Stomach smooth muscle (tissue), 2 donors: ENCODE measurements around the gene CACNA2D1.
A peak's percentile ranks its signal among the peaks of the same experiment; 100 is the strongest.
"Not testable (repeated sequence)": the region's sequence is repeated elsewhere in the genome, so short reads cannot be mapped to it uniquely, and the experiment has no call there.

Experiments
- H3K27ac ChIP-seq: one replicate; pipeline ENCODE4 v1.7.0; 2013; ENCODE audit warnings: mild to moderate bottlenecking, low read length, inconsistent platforms
- H3K27me3 ChIP-seq, 2 donors: one replicate each; pipeline ENCODE4 v1.7.0; 2013; ENCODE audit warnings: low read length in 2 of 2; ENCODE audit not compliant: insufficient read depth in 2 of 2, control insufficient read depth in 1 of 2
- H3K36me3 ChIP-seq, 2 donors: one replicate each; pipeline ENCODE4 v1.7.0; 2013; ENCODE audit warnings: low read length in 2 of 2; ENCODE audit not compliant: control insufficient read depth in 2 of 2, insufficient read depth in 2 of 2
- H3K4me1 ChIP-seq: one replicate; pipeline ENCODE4 v1.7.0; 2013; ENCODE audit warnings: low read length; ENCODE audit not compliant: control insufficient read depth, insufficient read depth
- H3K4me3 ChIP-seq, 2 donors: one replicate each; pipeline ENCODE4 v1.7.0; 2013; ENCODE audit warnings: low read length in 2 of 2
- H3K9ac ChIP-seq, 2 donors: one replicate each; pipeline ENCODE4 v1.7.0; 2013; ENCODE audit warnings: low read length in 2 of 2, mild to moderate bottlenecking in 1 of 2
- H3K9me3 ChIP-seq, 2 donors: one replicate each; pipeline ENCODE4 v1.7.0; 2013; ENCODE audit warnings: low read length in 2 of 2; ENCODE audit not compliant: control insufficient read depth in 2 of 2
- donor health status: healthy.
- donor health status: Pancreatic carcinoma.

The CACNA2D1 gene

GRCh38 chr7:82434275-82435022 is 9.1 kb downstream of the CACNA2D1 start:
- no peak overlapping the region for H3K27ac ChIP-seq
- H3K9me3 ChIP-seq: no peaks in the 10 kb centered on the region
- no peak overlapping the region for H3K9ac ChIP-seq
- H3K4me1 ChIP-seq: no peaks in the 10 kb centered on the region
- H3K4me3 ChIP-seq: no peak overlapping the region
- H3K36me3 ChIP-seq: peaks cover 0 to 2% of the 10 kb centered on the region in 2 donors
- no peaks in the 10 kb centered on the region for H3K27me3 ChIP-seq

- H3K27me3 ChIP-seq: no peaks in the 10 kb centered on the region
- peaks cover 0 to 2% of the 10 kb centered on the region in 2 donors for H3K36me3 ChIP-seq
- H3K4me3 ChIP-seq: no peak overlapping the region
- H3K4me1 ChIP-seq: peaks cover 2% of the 10 kb centered on the region
- no peak overlapping the region for H3K27ac ChIP-seq
- H3K9me3 ChIP-seq: no peaks in the 10 kb centered on the region
- H3K9ac ChIP-seq: no peak overlapping the region
Observed at GRCh38 chr7:82433507-82433906, 10.1 kb downstream of the CACNA2D1 start.

- H3K9me3 ChIP-seq, H3K27ac ChIP-seq, H3K9ac ChIP-seq, H3K4me3 ChIP-seq, H3K36me3 ChIP-seq, H3K27me3 ChIP-seq, H3K4me1 ChIP-seq: not testable (repeated sequence)
Observed at GRCh38 chr7:82432743-82433142, 10.8 kb downstream of the CACNA2D1 start.

GRCh38 chr7:82430500-82431465 is 12.8 kb downstream of the CACNA2D1 start:
- H3K27me3 ChIP-seq: no peaks in the 10 kb centered on the region
- H3K27ac ChIP-seq: no peak overlapping the region

GRCh38 chr7:82429408-82429807 is 14.2 kb downstream of the CACNA2D1 start:
- H3K9ac ChIP-seq: no peak overlapping the region
- H3K27me3 ChIP-seq: no peaks in the 10 kb centered on the region
- H3K36me3 ChIP-seq: peaks cover 0 to 2% of the 10 kb centered on the region in 2 donors
- no peak overlapping the region for H3K27ac ChIP-seq
- H3K4me1 ChIP-seq: peaks cover 5% of the 10 kb centered on the region
- H3K9me3 ChIP-seq: no peaks in the 10 kb centered on the region
- H3K4me3 ChIP-seq: no peak overlapping the region

More at GRCh38 chr7:82430500-82431465, 12.8 kb downstream of the CACNA2D1 start:
- no peaks in the 10 kb centered on the region for H3K9me3 ChIP-seq
- peaks cover 0 to 2% of the 10 kb centered on the region in 2 donors for H3K36me3 ChIP-seq
- H3K4me1 ChIP-seq: peaks cover 5% of the 10 kb centered on the region
- H3K4me3 ChIP-seq: peak overlapping the region in 1 of 2 donors; percentile 16
- no peak overlapping the region for H3K9ac ChIP-seq

GRCh38 chr7:82428186-82428961 is 15.2 kb downstream of the CACNA2D1 start:
- no peaks in the 10 kb centered on the region for H3K36me3 ChIP-seq
- H3K9me3 ChIP-seq: no peaks in the 10 kb centered on the region
- H3K27me3 ChIP-seq: no peaks in the 10 kb centered on the region
- H3K4me3 ChIP-seq: no peak overlapping the region
- H3K4me1 ChIP-seq: peaks cover 5% of the 10 kb centered on the region
- H3K9ac ChIP-seq: no peak overlapping the region
- H3K27ac ChIP-seq: no peak overlapping the region

- no peak overlapping the region for H3K27ac ChIP-seq
- H3K4me1 ChIP-seq: peaks cover 2% of the 10 kb centered on the region
- H3K9me3 ChIP-seq: no peaks in the 10 kb centered on the region
- peak overlapping the region in 1 of 2 donors; percentile 16 for H3K4me3 ChIP-seq
- H3K36me3 ChIP-seq: no peaks in the 10 kb centered on the region
- no peaks in the 10 kb centered on the region for H3K27me3 ChIP-seq
- no peak overlapping the region for H3K9ac ChIP-seq
Observed at GRCh38 chr7:82423446-82423845, 20.1 kb downstream of the CACNA2D1 start.

GRCh38 chr7:82419200-82419599 is 24.4 kb downstream of the CACNA2D1 start:
- no peaks in the 10 kb centered on the region for H3K36me3 ChIP-seq
- no peaks in the 10 kb centered on the region for H3K9me3 ChIP-seq
- no peak overlapping the region for H3K27ac ChIP-seq
- no peak overlapping the region for H3K4me3 ChIP-seq
- H3K27me3 ChIP-seq: no peaks in the 10 kb centered on the region
- no peak overlapping the region for H3K9ac ChIP-seq
- peaks cover 4% of the 10 kb centered on the region for H3K4me1 ChIP-seq

- H3K9me3 ChIP-seq: no peaks in the 10 kb centered on the region
- H3K4me1 ChIP-seq: peaks cover 5% of the 10 kb centered on the region
- no peak overlapping the region for H3K27ac ChIP-seq
- H3K36me3 ChIP-seq: no peaks in the 10 kb centered on the region
- no peak overlapping the region for H3K4me3 ChIP-seq
- no peaks in the 10 kb centered on the region for H3K27me3 ChIP-seq
- no peak overlapping the region for H3K9ac ChIP-seq
Observed at GRCh38 chr7:82417898-82418297, 25.7 kb downstream of the CACNA2D1 start.

- H3K4me1 ChIP-seq: peaks cover 5% of the 10 kb centered on the region
- no peak overlapping the region for H3K9ac ChIP-seq
- H3K27me3 ChIP-seq: no peaks in the 10 kb centered on the region
- H3K27ac ChIP-seq: no peak overlapping the region
- H3K36me3 ChIP-seq: no peaks in the 10 kb centered on the region
- no peaks in the 10 kb centered on the region for H3K9me3 ChIP-seq
- no peak overlapping the region for H3K4me3 ChIP-seq
Observed at GRCh38 chr7:82416402-82416801, 27.2 kb downstream of the CACNA2D1 start.
